Stimulated activated memory B cell treated with anti-CD40 and anti-IgM and Interleukin-4, amounts not matched to agents 10 μg/mL and 1 μg/mL and 100 μg/mL, for 72 hours (primary cell): ENCODE data around the gene CYREN.
"Not testable (repeated sequence)": the region's sequence is repeated elsewhere in the genome, so short reads cannot be mapped to it uniquely, and the experiment has no call there.

ENCODE experiments used
- ATAC-seq: fragments of 150-1000 bp; cut with Tn5 transposase; 2 replicates; pipeline ENCODE4 v1.10.0; 2021
- H3K27ac Mint-ChIP-seq: one replicate; pipeline ENCODE4 v1.8.0; 2022; ENCODE audit warnings: mild to moderate bottlenecking, mixed read lengths
- H3K27me3 Mint-ChIP-seq: one replicate; pipeline ENCODE4 v1.8.0; 2022; ENCODE audit warnings: mixed read lengths
- H3K36me3 Mint-ChIP-seq: one replicate; pipeline ENCODE4 v1.8.0; 2022; ENCODE audit warnings: mixed read lengths
- H3K4me1 Mint-ChIP-seq: one replicate; pipeline ENCODE4 v1.8.0; 2022; ENCODE audit warnings: mixed read lengths
- H3K4me3 Mint-ChIP-seq: one replicate; pipeline ENCODE4 v1.8.0; 2022; ENCODE audit warnings: mild to moderate bottlenecking, moderate library complexity, mixed read lengths
- H3K9me3 Mint-ChIP-seq: one replicate; pipeline ENCODE4 v1.8.0; 2022; ENCODE audit warnings: mixed read lengths

CYREN gene

DNA sequence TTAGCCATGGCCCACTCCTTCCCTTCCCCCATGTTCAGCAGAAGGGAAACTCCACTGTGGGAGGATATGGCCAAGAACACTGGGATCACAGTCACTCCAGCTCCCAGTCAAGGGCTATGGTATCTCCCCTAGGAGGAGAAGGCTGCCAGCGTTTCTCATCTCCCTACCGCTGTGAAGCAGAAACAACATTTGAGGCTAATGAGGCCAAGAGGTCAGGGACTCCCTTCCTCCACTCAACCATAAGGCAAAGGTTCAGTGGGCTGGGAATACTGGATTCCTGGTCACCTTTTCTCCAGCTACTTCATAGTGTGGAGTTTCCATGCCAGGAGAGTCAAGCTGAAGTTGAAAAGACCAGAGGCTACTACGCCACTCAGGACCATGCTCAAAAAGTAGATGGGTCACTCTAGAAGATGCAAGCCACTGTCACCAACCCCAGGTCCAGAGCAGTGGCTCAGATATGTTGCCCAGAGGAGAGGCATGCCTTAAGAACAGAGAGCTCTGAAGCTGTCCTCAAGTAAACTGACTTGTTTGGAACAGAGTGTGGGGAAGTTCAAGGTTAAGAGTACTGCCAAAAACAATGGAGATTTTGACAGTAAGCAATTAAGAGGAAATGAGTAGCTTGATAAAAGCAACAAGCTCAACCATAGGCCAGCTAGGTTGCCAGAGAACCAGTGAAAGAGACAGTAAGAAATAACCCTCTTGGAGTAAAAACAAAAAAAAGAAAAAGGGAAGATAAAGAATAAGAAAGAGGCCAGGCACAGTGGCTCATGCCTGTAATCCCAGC, 26.4 kb downstream of the CYREN start:
- Mint-ChIP-seq H3K36me3 (peaks cover 13% of the 10 kb centered on the region), H3K4me3 (no peak overlapping the region), H3K4me1 (peaks cover 21% of the 10 kb centered on the region), H3K27me3 (no peaks in the 10 kb centered on the region), H3K9me3 (peaks cover 4% of the 10 kb centered on the region), H3K27ac (peak overlapping the region; percentile 18)
- ATAC-seq: no peak

DNA sequence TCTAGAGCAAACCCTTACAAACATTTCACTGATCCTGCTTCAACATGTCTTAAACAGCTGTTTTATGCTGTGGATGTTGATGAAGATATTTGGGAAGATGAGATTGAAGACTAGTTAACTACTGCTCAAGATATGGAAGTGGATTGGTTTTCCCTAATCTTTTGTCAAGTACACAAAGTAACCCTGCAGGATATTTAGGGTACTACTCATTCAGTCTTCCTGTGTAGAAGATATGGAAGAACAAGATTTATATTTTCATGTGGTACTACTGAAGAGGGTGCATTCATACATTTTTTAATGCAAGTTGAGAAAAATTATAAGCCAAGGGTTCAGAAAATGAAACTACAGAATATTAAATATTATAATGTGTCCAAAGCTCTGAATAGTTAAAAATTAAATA, 40.9 kb downstream of the CYREN start:
- no peak for ATAC-seq
- peaks cover 19% of the 10 kb centered on the region for H3K36me3 Mint-ChIP-seq
- no peak overlapping the region for H3K27ac Mint-ChIP-seq
- H3K4me3 Mint-ChIP-seq: no peak overlapping the region
- H3K27me3 Mint-ChIP-seq: no peaks in the 10 kb centered on the region
- no peaks in the 10 kb centered on the region for H3K4me1 Mint-ChIP-seq
- peaks cover 6% of the 10 kb centered on the region for H3K9me3 Mint-ChIP-seq

DNA sequence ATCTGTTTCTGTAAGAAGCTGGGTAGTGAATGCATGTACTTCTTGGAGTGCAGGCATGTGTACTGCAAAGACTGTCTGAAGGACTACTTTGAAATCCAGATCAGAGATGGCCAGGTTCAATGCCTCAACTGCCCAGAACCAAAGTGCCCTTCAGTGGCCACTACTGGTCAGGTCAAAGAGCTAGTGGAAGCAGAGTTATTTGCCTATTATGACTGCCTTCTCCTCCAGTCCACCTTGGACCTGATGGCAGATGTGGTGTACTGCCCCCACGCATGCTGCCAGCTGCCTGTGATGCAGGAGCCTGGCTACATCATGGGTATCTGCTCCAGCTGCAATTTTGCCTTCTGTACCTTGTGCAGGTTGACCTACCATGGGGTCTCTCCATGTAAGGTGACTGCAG, 41.6 kb downstream of the CYREN start:
- Mint-ChIP-seq H3K4me3 (no peak overlapping the region), H3K27me3 (no peaks in the 10 kb centered on the region), H3K27ac (no peak overlapping the region), H3K9me3 (peaks cover 6% of the 10 kb centered on the region), H3K4me1 (no peaks in the 10 kb centered on the region), H3K36me3 (peaks cover 19% of the 10 kb centered on the region)
- no peak for ATAC-seq

DNA sequence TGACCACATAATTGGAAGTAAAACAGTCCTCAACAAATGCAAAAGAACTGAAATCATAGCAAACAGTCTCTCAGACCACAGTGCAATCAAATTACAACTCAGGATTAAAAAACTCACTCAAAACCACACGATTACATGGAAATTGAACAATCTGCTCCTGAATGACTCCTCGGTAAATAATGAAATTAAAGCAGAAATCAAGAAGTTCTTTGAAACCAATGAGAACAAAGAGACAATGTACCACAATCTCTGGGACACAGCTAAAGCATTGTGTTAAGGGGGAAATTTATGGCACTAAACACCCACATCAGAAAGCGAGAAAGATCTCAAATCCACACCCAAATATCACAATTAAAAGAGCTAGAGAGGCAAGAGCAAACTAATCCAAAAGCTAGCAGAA, 45.9 kb downstream of the CYREN start:
- ATAC-seq, H3K27me3 Mint-ChIP-seq, H3K9me3 Mint-ChIP-seq, H3K27ac Mint-ChIP-seq, H3K4me1 Mint-ChIP-seq, H3K4me3 Mint-ChIP-seq: not testable (repeated sequence)
- peaks cover 22% of the 10 kb centered on the region for H3K36me3 Mint-ChIP-seq

GRCh38 chr7:135121868-135122267, 48.6 kb downstream of the CYREN start:
- H3K36me3 Mint-ChIP-seq: peaks cover 42% of the 10 kb centered on the region
- H3K27me3 Mint-ChIP-seq: no peaks in the 10 kb centered on the region
- ATAC-seq: no peak
- no peaks in the 10 kb centered on the region for H3K4me1 Mint-ChIP-seq
- H3K27ac Mint-ChIP-seq: no peak overlapping the region
- no peak overlapping the region for H3K4me3 Mint-ChIP-seq
- H3K9me3 Mint-ChIP-seq: peaks cover 5% of the 10 kb centered on the region

DNA sequence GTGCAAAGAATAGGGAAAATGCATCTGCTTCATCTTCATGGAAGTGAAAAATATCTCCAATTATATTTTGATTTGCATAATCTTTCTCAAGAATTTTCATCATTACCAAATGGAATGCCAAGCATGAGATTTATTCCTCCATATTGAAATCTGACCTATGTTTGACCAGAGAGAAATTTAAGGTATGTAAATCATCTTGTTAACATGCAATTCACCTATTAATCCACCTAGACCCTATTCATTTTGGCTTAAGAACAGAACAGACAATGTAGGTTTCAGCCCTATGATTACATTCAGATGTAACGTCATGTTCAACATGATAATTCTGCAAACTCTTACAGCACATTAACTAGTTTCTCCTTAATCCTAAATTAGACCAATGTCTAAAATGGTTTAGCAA, 53.4 kb downstream of the CYREN start:
- H3K4me1 Mint-ChIP-seq: no peaks in the 10 kb centered on the region
- H3K36me3 Mint-ChIP-seq: peaks cover 49% of the 10 kb centered on the region
- H3K4me3 Mint-ChIP-seq: no peak overlapping the region
- ATAC-seq: no peak
- H3K27me3 Mint-ChIP-seq: no peaks in the 10 kb centered on the region
- no peak overlapping the region for H3K27ac Mint-ChIP-seq
- peaks cover 9% of the 10 kb centered on the region for H3K9me3 Mint-ChIP-seq
